ENCODE results near the gene SLC40A1.

SLC40A1 gene

GRCh38 chr2:189561371-189562038, 19.1 kb downstream of the SLC40A1 start:
- DNase-seq: no peak

- DNase-seq: no peak
Measured at GRCh38 chr2:189560273-189560586, 20.4 kb downstream of the SLC40A1 start.

DNA sequence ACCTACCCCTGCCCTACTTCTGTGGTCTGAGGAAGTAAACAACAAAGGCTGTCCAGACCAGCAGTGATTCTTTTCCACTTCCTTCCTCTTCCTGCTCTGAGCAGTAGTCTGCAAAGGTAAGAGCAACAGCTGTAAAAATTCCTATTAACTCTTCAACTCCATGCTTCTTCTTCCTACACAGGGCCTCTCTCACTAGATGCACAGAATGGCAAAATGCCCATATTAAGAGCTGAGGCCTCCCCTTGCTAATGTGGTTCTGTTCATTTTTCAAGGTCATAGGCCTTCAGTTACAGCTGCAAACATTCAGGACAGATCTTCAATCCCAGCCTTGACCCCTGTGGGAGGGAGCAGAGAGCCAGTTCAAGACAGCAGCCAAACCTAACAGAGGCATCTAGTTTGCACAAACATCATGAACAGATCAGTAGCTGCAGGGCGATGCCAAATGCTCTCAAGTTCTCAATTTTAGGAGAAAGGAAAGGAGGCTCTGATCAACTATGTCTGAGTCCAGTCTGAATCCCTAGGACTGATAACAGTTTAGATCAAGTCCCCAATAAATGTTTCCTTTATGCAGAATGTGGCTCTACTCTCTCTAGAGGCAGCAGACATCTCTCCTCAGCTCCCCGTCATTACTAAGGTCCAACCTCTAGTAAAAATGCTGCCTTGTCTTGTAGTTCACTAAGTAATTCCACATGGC, 20.9 kb downstream of the SLC40A1 start:
- DNase-seq: no peak

DNA sequence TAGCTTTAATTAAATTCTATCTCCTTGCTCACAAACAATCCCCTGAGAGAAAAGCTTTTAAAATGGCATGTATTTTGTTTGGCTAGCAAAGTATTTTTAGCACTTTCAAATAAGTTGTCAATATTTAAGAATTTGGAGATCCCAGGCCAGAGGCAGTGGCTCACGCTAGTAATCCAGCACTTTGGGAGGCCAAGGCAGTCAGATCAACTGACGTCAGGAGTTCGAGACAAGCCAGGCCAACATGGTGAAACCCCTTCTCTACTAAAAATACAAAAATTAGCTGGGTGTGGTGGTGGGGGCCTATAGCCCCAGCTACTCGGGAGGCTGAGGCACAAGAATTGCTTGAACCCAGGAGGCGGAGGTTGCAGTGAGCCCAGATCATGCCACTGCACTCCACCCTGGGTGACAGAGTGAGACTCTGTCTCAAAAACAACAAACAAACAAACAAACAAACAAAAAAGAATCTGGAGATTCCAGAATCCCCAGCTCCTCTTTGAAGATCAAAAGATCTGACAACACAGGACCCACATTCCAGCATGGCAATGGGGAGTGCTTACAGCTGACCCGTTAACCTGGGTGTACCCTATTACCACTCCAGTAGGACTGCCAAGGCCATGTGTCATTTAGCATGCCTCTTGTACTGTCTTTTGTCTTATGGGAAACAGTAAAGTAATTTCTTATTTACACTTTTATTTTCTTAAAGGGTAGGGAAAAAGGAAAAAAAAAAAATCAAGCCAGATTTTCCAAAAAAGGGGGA, 21.9 kb downstream of the SLC40A1 start:
- DNase-seq: no peak

- DNase-seq: no peak
Measured at GRCh38 chr2:189557373-189557772, 23.2 kb downstream of the SLC40A1 start.

GRCh38 chr2:189556526-189556925, 24.1 kb downstream of the SLC40A1 start:
- DNase-seq: no peak

DNA sequence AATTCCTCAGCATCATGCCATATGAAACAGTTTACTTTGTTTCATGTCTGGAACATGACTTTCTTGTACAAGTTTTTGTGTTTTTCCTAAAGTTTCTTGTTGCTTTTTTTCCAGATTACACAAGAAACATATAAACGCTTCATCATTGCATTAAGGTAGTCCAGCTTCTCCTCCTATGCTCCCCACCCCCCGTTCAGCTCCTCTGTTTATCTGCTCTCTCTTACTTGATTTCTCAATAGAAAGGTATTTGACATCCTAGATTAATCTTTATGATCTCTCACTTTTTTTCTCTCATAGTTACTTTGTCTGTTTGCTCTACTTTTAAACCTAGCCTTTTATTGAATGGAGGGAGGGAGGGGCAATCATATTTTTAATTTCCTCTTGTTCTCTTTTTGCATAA, 25.4 kb downstream of the SLC40A1 start:
- DNase-seq: no peak

DNA sequence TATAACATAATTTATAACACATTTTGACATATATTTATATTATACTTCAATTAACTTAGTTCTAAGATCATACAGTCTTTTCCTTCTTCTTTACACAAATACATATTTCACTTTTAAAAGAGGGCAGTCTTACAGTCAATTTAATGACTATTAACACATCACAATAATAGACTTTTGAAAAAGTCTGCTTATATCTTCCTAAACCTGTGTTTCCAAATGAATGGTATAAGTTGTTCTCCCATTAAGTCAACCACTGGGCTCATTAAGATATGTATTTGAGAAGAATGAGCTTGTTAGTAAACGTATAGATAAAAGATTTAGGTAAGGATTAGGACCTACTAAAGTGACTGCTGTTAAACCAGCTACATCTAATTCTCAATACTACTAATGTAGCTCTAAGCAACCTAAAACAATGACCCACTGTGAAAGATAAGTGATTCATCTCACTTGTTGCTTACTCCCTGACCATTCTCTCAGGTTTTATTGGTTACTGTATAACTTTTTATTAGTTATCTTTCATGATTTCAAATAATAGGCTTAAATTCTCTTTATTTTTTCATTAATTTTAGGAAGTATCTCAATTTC, 27.0 kb downstream of the SLC40A1 start:
- DNase-seq: no peak

DNA sequence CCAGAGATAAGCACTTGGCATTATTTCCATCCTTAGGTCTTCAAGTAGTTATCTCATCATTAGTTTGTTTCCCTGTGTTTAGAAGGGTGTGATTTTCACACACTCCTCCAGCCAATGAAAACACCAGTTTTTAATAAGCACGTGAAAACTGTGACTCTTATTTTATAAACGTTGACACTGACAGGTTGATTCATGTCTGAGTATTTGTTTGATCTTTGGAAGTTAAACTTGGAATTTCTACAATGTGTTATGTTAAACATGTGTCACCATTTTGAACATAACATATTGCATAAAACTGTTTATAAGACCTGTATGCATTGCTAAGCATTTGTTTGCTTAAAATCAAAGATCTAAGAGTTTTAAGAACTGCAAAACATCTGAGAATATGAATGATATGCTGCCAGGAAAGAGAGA, 27.6 kb downstream of the SLC40A1 start:
- DNase-seq: no peak

GRCh38 chr2:189552334-189552990, 28.1 kb downstream of the SLC40A1 start:
- no peak for DNase-seq

DNA sequence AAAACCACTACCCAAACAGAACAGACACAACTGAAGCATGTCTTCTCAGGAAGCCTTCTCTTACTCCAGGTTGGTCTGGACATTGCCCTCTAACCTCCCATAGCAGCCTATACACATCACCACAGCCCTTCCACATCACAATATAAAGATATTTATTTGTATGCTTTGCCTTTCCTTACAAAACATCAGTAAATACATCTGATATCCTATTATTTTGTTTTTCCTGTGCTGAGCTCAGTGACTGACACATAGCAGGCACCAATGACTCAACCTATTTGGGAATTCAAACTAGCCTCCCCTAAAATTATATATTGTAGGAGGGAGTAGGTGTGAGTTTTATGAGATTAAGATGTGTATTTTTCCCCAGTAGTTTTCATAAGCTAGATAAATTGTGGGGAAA, 28.8 kb downstream of the SLC40A1 start:
- no peak for DNase-seq

DNA sequence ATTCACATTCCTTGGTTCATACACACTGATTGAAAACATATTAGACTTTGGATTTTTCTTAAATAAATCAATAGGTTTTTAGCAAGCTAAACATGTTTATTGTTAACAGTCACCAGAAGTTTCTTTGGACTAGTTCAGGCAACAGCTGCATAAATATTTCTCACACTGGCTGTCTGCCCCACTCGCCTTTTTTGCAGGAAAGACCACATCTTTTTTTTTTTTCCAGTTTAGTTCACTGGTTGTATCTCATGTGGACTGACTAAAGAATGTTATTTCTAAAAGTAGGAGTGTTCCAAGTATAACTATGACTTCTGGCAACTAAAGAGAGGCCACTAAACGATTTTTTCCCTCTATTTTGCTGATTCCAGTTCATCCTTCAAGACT, 31.1 kb downstream of the SLC40A1 start:
- DNase-seq: no peak

DNA sequence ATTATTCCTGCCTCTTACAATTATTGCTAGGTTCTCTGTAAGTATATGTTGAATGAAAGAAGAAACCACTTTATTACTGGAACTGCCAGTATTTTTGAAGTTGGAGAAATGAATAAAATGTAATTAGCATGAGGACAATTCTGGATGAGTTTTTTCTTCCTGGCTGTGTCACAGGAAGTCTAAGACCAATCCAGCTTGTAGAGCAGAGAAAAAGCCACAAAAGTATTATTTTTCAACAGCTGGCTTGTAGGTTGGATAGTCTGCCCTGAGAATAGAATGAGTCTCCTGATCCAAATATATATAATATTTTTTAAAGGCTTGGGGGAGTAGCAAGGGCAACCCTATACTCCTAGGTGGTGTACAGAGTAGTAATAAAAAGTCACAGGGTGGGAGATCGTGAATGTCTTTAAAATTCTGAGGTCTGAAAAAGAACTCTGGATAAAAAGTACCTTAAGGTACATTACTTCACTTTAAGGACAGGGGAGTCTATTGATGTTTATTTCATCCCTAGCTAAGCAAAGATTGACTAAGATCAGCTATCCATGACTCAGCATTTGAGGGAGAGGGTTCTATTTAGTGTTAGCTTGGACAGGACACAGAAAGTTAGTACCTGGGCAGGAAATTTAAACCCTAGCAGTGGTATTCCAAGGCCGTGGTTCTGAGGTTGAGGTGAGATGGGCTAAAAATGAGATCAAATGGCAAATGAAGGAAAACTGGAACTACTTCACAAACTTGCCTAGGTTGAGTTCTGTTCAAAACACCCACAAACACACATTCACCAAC, 31.7 kb downstream of the SLC40A1 start:
- DNase-seq: no peak

- DNase-seq: no peak
Measured at GRCh38 chr2:189545418-189545817, 35.2 kb downstream of the SLC40A1 start.

- DNase-seq: no peak
Measured at GRCh38 chr2:189544318-189545042, 36.1 kb downstream of the SLC40A1 start.

DNA sequence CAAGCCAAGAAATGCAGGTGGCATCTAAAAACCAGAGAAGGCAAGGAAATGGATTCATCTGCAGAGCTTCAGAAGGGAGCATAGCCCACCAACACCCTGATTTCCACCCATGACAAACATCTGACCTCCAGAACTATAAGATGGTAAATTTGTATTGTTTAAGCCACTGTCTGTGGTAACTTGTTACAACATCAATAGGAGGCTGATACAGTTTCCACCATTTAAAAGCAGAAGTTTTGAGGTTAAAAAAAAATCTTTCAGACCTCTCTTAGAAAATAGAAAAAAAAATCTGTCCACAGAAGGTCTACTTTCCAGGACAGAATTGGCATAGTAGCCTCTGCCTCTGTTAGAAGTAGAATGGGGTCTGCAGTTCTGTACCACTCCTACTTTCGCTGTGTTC, 37.2 kb downstream of the SLC40A1 start:
- DNase-seq: no peak

DNA sequence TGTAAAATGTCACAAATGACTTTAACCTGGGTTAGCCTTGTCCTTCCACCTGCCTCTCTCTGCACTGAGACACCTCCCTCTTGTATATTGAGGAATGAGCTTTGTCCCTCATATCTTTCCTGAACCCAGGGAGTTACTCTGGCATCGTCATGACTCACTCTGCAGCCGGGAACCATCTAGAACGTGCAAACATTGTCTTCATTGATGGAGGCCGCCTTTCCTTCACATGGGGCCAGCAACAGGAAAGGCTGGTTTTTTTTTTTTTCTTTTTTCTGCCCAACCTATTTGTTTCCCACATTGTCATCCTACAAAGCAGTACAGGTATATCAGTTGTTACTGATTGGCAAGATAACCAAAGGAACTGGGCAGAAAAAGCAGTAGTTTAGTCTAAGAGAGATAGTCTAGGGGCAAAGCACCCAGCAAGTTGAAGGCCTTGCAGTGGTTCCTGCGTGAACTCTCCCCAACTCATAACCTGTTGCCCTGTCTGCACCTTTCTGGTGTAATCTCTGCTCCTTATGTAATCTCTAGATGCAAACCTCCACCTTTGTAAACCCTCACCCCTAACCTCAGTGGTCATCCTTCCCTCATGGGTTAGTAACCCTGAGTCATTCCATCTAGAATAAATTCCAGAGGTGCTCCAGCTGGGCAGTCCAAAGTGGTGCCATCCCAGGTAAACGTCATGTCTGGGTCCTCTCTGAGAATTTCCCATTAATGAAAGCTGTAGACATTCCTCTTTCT, 38.3 kb downstream of the SLC40A1 start:
- no peak for DNase-seq

DNA sequence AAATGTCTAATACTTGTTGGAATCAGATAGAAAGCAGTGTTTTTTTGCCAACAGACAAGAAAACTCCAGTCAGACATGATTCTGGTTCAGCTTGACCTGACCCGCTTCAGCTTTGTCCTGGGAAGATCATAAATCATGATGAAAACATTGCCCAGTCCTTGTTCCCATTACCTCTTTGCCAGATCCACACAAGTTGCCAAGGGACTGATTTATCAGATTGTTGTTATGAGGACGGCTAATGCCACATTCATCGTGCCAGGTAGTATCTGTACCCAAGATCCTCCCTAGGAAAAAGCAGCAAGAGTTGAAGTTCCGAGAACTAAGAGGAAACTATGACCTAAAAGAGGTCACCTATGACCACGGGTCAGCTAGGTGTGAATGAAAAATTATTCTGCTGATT, 39.0 kb downstream of the SLC40A1 start:
- no peak for DNase-seq

GRCh38 chr2:189540551-189540950, 40.0 kb downstream of the SLC40A1 start:
- DNase-seq: no peak

GRCh38 chr2:189538402-189538801, 42.2 kb downstream of the SLC40A1 start:
- DNase-seq: no peak

DNA sequence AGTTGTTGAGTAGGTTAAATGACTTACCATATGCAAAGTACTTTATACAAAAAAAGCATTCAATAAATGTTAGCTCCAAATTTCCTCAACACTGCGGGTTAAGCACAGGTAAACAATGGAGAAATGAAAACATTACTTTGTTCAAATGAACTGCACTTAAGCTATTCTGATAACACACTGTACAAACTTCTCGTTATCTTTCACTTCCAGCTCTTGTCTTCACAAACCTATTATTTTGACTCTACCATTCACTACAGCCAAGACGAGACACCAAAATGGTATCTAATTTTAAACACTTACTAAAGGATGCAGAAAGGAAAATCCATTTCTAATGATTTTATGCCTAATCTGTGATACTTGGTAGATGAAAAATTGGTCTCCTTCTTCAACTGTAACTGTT, 43.8 kb downstream of the SLC40A1 start:
- DNase-seq: no peak

Measured in DMS 273 treated with DMSO at 0.1 percent for 48 hours (cell line).